Right kidney (tissue), 1 donor: ENCODE measurements around the gene GPX3.

Experiments used
- DNase-seq: peaks from one replicate; pipeline ENCODE4 v3.0.0-alpha.2; 2016

The GPX3 gene

DNA sequence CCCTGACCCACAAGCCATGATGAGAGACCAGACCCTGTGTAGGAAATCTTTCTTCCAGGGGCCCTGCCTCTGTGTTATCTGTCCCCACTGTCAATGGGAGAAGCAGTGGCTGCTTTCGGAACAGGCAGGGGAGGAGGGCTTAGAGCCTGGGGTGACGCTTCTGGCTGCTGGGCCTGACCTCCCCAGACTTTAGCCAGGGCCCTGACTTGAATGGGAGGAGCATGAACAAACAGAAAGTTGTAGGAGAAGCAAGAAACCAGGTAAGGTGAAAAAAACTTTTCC, 12.2 kb upstream of the GPX3 start:
- DNase-seq, result no peak

DNA sequence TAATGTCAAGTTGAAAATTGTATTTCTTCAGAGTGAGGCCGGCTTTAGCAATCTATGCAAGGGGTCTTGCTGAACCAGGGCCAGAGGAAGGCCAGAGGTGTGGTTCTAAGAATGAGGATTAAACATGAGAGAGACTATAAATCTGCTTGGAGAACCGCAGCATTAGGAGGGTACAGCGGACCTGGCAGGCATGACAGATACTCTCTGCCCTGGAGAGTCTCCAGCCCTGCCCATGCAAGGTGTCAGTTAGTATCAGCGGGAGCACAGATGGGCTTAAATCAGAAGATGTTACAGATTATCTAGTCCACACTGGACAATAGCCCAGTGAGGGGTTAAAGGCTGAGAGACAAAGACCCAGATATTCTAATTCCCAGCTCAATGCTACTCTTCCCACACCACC, 11.5 kb upstream of the GPX3 start:
- DNase-seq, result no peak

DNA sequence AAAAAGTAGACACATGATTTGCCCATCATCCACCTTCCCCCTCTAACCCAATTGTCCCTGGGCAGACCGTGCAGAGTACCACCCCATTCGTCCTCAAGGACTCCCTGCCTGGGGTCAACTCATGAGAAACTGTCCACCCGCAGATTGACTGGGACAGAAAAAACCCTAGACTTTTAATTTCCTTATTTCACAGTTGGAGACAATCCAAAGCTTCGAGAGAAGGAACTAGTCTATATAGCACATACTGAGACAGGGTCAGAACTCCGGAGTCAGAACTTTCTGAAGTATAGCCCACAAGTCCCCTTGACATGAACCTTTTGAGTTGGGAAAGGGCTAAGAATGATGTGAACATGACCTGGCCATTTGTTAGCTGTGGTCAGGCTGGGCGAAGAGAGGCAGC, 7.5 kb upstream of the GPX3 start:
- DNase-seq, result no peak

DNA sequence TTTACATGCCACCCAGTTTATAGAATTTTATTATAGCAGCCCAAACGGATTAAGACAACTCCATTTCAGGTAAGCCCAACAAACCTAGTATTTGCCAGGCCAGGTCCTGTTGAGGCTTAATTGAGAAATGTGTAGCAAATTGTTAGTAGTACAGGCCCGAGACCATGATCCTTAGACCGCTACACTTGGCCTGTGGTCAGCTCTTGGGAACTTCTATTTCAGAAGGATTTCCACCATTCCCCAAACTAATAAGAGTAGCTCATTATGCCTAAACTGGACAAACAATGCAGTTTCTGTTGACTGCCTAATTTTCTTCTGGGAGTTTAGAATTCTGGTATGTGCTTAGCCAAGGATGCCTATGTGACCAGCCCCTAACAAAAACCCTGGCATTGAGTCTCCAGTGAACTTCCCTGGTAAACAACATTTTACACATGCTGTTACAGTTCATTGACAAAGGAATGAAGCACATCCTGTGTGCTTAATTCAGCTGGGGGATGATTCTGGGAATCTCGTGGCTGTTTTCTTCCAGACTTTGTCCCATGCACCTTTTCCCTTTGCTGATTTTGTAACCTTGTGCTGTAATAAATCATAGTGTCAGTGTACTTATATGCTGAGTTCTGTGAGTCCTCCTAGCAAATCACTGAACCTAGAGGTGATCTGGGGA, 5.6 kb upstream of the GPX3 start:
- peak; percentile 43 for DNase-seq

DNA sequence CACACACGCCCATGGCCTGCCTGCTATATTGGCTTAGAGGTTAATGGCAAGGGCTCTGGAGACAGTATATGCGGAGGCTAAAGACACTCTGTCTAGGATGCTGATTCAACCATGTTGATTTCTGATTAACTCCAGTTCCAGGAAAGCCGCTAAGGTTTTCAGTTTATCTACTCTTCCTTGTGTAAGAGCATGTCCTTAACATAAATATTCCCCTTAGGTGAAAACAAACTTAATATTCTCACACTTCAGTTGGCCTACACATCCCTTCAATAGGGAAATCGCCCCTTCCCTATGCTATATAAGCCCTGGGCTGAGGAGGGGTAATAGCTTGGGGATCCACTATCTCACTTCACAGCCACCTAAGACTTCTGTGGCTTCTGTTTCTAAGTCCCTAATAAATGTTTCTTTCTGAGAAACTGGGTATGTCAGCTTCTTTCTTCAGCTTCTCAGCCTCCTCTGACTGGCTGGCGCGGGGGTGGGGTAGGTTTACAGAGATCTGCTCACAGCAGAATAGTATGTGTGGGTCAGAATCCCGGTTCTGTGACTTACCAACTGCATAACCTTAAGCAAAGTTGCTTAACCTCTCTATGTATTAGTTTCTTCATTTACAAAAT, 4.3 kb upstream of the GPX3 start:
- DNase-seq, result no peak

- DNase-seq, result no peak
Measured at GRCh38 chr5:151016700-151017099, 3.7 kb upstream of the GPX3 start.

- no peak for DNase-seq
Measured at GRCh38 chr5:151017897-151018296, 2.5 kb upstream of the GPX3 start.

- no peak for DNase-seq
Measured at GRCh38 chr5:151018846-151019245, 1.5 kb upstream of the GPX3 start.

GRCh38 chr5:151019331-151019730, 1.1 kb upstream of the GPX3 start:
- no peak for DNase-seq

DNA sequence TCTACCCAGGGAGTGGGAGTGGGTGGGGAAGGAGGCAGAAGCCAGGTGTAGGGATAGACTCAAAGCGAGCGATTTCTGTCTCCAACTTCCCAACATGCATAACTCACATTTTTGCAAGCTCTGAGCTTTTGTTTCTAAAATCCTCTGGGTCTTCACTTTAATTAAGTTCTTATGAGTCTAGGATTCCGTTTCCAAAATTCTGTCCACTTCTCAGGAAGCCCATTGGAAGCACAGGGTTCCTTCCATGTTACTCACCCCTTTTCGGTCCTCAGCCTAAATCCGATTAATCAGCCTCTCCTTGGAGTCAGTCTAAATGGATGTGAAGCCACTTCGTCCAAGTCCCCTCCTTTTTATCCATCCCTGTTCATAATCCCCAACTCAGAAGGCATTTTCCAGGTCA, 1.4 kb downstream of the GPX3 start:
- no peak for DNase-seq

GRCh38 chr5:151022511-151023018, 2.2 kb downstream of the GPX3 start:
- no peak for DNase-seq

DNA sequence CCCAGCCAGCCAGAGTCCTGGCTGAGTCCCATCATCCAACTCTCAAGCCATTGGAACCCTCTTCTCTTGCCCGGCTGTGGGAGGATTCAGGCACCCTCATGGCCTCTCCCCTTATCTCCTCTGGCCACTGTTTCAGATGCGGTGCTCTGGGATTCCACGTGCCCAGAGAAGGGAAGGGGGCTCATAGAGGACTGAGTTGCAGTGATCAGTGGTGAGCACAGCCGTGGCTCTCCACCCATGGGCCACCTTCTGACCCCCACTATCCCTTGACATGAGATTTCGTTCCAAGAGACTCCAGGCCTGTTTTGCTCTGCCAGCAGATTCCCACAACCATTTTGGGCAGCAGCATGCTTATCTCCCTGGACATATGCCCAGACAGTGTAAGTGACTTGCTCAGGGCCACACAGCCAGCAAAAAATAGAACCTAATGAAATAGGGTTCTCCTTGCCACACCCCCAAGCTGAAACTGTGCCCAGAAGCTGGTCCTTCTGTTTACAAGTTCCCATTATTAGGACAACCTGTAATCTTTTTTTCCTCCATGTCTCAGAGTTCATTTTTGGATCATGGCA, 2.7 kb downstream of the GPX3 start:
- no peak for DNase-seq

DNA sequence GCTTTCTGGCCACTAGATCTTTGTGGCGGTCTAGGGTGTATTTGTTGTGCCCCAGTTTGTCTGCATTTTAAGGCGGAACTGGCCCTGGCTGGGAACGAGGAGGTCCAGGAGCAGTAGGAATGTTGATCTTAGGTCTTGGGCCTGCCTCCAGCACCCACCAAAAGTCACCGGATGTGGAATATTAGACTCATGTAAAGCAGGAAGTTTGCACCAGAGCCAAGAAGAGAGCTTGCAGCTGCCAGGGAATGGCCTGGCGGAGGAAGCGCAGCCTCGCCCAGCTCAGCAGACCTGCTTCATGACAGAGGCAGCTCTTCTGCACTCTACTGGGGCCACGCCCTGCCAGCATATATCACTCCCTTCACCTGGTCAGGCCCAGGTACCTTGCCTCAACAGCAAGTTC, 3.3 kb downstream of the GPX3 start:
- no peak for DNase-seq

DNA sequence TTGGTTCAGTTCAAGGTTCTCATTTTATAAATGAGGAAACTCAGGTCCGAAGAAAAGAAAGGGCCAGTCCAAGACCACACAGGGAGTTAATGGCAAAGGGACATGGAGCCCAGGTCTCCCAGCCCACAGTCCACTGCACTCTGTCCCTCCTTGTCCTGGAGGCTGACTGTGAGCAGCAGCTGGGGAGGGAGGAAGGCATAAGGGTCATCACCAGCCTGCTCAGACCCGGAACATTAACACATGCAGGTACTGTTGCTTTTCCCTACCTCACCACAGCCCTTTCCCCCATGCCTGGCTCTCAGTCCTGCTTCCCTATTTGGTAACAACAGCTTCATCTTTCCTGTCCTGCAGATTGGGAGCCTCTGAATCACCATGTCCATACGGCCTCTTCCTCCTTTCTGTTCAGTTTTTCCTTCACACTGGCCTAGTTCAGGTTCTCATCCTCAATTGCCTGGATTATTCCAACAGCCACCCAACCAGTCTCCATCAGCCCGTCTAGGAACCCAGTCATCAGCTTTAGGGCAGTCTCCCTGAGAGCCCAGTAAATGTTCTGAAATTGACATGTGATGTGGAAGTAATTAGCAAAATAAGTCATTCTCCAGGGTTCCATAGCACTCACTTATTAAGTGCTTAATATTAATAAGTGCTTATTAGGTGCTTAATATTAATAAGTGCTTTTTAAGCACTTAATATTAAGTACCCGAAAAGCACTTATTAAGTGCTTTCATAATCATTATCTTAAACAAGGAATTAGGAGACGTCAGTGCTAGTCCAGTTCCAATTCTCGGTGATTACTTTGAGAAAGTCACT, 4.3 kb downstream of the GPX3 start:
- DNase-seq, result no peak

DNA sequence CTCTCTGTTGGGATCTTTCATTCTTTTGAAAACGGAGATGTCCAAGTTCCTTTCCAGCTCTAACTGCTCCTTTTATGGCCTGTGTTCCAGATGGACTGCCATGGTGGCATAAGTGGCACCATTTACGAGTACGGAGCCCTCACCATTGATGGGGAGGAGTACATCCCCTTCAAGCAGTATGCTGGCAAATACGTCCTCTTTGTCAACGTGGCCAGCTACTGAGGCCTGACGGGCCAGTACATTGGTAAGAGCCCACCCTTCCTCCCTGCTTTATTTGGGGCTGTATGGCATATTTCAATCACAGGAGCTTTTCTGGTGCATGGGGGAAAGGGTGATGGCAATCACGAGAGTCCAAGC, 4.8 kb downstream of the GPX3 start:
- DNase-seq, result no peak

GRCh38 chr5:151026088-151026487, 5.7 kb downstream of the GPX3 start:
- no peak for DNase-seq

GRCh38 chr5:151026679-151027078, 6.3 kb downstream of the GPX3 start:
- no peak for DNase-seq

- no peak for DNase-seq
Measured at GRCh38 chr5:151027961-151028479, 7.6 kb downstream of the GPX3 start.

DNA sequence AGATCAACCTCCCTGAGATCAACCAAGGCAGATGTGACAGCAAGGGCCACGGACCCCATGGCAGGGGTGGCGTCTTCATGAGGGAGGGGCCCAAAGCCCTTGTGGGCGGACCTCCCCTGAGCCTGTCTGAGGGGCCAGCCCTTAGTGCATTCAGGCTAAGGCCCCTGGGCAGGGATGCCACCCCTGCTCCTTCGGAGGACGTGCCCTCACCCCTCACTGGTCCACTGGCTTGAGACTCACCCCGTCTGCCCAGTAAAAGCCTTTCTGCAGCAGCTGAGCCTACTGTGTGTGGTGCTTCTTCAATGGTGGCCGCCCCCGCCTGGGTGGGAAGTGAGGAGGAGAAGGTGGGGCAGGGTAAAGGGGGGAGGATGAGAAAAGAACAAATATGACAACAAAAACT, 8.3 kb downstream of the GPX3 start:
- no peak for DNase-seq

GRCh38 chr5:151029179-151030055, 9.0 kb downstream of the GPX3 start:
- DNase-seq, result no peak

GRCh38 chr5:151030056-151030336, 9.6 kb downstream of the GPX3 start:
- DNase-seq, result no peak

DNA sequence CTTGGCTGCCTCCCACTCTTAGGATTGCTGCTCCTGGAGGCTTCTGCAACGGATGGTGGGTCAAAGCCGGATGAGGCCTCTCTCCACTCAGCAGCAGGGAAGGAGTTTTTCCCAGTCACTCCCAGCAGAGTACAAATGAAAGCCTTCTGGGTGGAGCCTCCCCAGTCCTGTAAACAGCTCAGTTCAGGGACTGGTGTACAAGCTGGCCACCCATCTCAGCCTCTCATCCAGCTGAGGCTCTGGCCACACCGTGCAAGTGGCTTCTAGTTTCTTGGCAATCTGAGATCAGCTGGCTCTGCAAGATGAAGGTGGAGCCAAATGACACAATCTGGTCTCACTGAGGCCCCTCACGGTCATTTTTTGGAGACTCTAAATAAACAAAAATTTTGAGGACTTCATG, 10.0 kb downstream of the GPX3 start:
- no peak for DNase-seq

DNA sequence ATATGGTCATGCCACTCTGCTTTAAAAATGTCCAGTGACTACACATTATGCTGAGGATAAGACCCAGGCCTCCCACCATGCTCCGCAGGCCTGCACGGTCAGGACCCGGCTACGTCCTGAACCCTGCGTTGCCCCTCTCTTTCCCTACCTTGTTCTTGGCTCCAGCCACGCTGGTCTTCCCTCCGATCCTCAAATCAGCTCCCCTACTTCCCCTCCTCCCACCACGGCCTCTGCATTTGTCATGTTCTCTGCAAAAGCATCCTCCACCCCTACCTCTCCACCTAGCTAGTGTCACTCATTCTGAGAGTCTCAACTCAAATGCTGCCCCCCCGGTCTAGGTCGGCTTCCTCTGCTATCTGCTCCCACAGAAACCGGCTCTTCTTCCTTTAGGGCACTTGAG, 11.2 kb downstream of the GPX3 start:
- no peak for DNase-seq
